NCI-H524 (cell line): ENCODE data around the gene LRMDA.

Experiments used
- DNase-seq, 2 experiments: peaks; one replicate each; lab custom pipeline; 2025; lab: John Stamatoyannopoulos, UW

Gene LRMDA

GRCh38 chr10:76209135-76209534 is 777.7 kb downstream of the LRMDA start:
- no peak for DNase-seq

- no peak for DNase-seq
Observed at GRCh38 chr10:76210211-76210610, 778.8 kb downstream of the LRMDA start.

- DNase-seq, result no peak
Observed at GRCh38 chr10:76211691-76212090, 780.3 kb downstream of the LRMDA start.

- DNase-seq, result no peak
Observed at GRCh38 chr10:76213876-76214275, 782.5 kb downstream of the LRMDA start.

- no peak for DNase-seq
Observed at GRCh38 chr10:76218035-76218434, 786.6 kb downstream of the LRMDA start.

GRCh38 chr10:76229341-76229740 is 797.9 kb downstream of the LRMDA start:
- no peak for DNase-seq

- DNase-seq, result no peak
Observed at GRCh38 chr10:76230921-76231285, 799.5 kb downstream of the LRMDA start.

- peak in 1 of 2 experiments; percentile 1 for DNase-seq
Observed at GRCh38 chr10:76231286-76231934, 800.0 kb downstream of the LRMDA start.

GRCh38 chr10:76234499-76235226 is 803.2 kb downstream of the LRMDA start:
- DNase-seq, result no peak

- no peak for DNase-seq
Observed at GRCh38 chr10:76236356-76236755, 804.9 kb downstream of the LRMDA start.

- no peak for DNase-seq
Observed at GRCh38 chr10:76242956-76243355, 811.5 kb downstream of the LRMDA start.

- DNase-seq, result no peak
Observed at GRCh38 chr10:76244061-76244686, 812.8 kb downstream of the LRMDA start.

GRCh38 chr10:76245951-76246495 is 814.6 kb downstream of the LRMDA start:
- no peak for DNase-seq

- DNase-seq, result no peak
Observed at GRCh38 chr10:76248649-76249200, 817.3 kb downstream of the LRMDA start.

GRCh38 chr10:76251841-76252671 is 820.6 kb downstream of the LRMDA start:
- DNase-seq, result no peak

GRCh38 chr10:76252733-76253132 is 821.3 kb downstream of the LRMDA start:
- DNase-seq, result no peak

- no peak for DNase-seq
Observed at GRCh38 chr10:76255241-76255640, 823.8 kb downstream of the LRMDA start.

- no peak for DNase-seq
Observed at GRCh38 chr10:76257816-76258215, 826.4 kb downstream of the LRMDA start.

GRCh38 chr10:76265441-76266113 is 834.2 kb downstream of the LRMDA start:
- DNase-seq, result no peak

- no peak for DNase-seq
Observed at GRCh38 chr10:76268530-76268929, 837.1 kb downstream of the LRMDA start.

GRCh38 chr10:76268954-76269353 is 837.5 kb downstream of the LRMDA start:
- no peak for DNase-seq
